ENCODE measurements around the gene RRP15. TPM values are rescaled to one million over a fixed set of nuclear protein-coding genes. Genes with fewer than 3 reads are reported as not detected.

The RRP15 gene
- total and polyA plus RNA-seq, 8 donors, result 1.9 to 11.6 (median 5.8) TPM

GRCh38 chr1:218304281-218305039 lies 19.4 kb downstream of the RRP15 start:
- intact Hi-C loops (cut with DNase I), result no loop called here
- no peak for TF ChIP-seq CTCF (IDR thresholded peaks at IDR 0.05)
- no peaks in the 10 kb centered on the region for H3K9me3 ChIP-seq
- DNase-seq (no peak), ATAC-seq (no peak), FAIRE-seq (no peak)
- no peaks in the 10 kb centered on the region for H3K27me3 ChIP-seq
- H3K27ac ChIP-seq, result no peak overlapping the region
- peaks cover 2 to 10% (median 6%) of the 10 kb centered on the region in 3 donors for H3K4me1 ChIP-seq
- peaks cover 0 to 4% (median 0%) of the 10 kb centered on the region in 3 donors for H3K36me3 ChIP-seq
- 76 to 80% methylated on average over 8 of the region's 8 CpGs for WGBS, 2 donors
- H3K4me3 ChIP-seq, result no peak overlapping the region

DNA sequence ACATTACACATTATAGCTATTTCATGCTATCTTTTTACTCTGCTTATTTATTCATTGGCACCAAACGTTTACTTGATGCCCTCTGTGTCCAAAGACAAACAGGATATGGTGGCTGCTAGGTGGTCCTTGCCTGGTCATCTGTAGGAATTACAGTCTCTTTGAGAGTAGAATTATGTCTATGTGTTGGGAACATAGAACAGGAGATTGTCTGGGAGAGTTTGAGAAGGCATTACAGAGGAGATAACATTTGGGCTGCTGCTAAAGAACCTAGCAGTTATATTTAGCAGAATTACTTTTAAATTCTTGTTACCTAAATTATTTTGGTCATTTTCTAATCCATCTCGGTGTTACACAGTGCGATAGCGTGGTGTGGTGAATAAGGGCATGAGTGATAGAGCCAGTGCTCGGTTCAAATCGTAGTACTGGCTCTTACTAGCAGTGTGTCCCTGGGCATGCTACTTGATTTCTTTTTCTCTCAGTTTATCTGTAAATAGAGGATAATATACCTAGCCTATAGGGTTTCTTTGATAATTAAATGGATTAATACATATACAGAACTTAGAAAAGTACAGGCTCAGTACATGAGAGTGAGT lies 20.5 kb downstream of the RRP15 start:
- 86 to 91% methylated on average over 6 of the region's 6 CpGs for WGBS, 2 donors
- Histone ChIP-seq H3K9me3 (no peaks in the 10 kb centered on the region), H3K27me3 (no peaks in the 10 kb centered on the region), H3K4me1 (peaks cover 2 to 7% (median 6%) of the 10 kb centered on the region in 3 donors), H3K36me3 (peaks cover 0 to 4% (median 0%) of the 10 kb centered on the region in 3 donors), H3K27ac (no peak overlapping the region), H3K4me3 (no peak overlapping the region)
- TF ChIP-seq CTCF (IDR thresholded peaks at IDR 0.05), result no peak
- ATAC-seq (no peak), FAIRE-seq (no peak), DNase-seq (no peak)
- intact Hi-C loops (cut with DNase I), result no loop called here

- TF ChIP-seq CTCF (IDR thresholded peaks at IDR 0.05), result no peak
- 93 to 95% methylated on average over 2 of the region's 2 CpGs for WGBS, 2 donors
- H3K9me3 ChIP-seq, result no peaks in the 10 kb centered on the region
- DNase-seq (no peak), FAIRE-seq (no peak), ATAC-seq (no peak)
- H3K36me3 ChIP-seq, result peaks cover 0 to 4% (median 0%) of the 10 kb centered on the region in 3 donors
- H3K27ac ChIP-seq, result no peak overlapping the region
- no peaks in the 10 kb centered on the region for H3K4me1 ChIP-seq
- intact Hi-C loops (cut with DNase I), result no loop called here
- no peak overlapping the region for H3K4me3 ChIP-seq
- no peaks in the 10 kb centered on the region for H3K27me3 ChIP-seq
Measured at GRCh38 chr1:218312509-218312908, 27.4 kb downstream of the RRP15 start.

GRCh38 chr1:218314316-218314715 lies 29.2 kb downstream of the RRP15 start:
- 90 to 98% methylated on average over 3 of the region's 3 CpGs for WGBS, 2 donors
- no peaks in the 10 kb centered on the region for H3K27me3 ChIP-seq
- intact Hi-C loops (cut with DNase I), result no loop called here
- DNase-seq (no peak), ATAC-seq (no peak), FAIRE-seq (no peak)
- H3K27ac ChIP-seq, result no peak overlapping the region
- no peaks in the 10 kb centered on the region for H3K36me3 ChIP-seq
- no peaks in the 10 kb centered on the region for H3K4me1 ChIP-seq
- no peak overlapping the region for H3K4me3 ChIP-seq
- no peak for TF ChIP-seq CTCF (IDR thresholded peaks at IDR 0.05)
- no peaks in the 10 kb centered on the region for H3K9me3 ChIP-seq

DNA sequence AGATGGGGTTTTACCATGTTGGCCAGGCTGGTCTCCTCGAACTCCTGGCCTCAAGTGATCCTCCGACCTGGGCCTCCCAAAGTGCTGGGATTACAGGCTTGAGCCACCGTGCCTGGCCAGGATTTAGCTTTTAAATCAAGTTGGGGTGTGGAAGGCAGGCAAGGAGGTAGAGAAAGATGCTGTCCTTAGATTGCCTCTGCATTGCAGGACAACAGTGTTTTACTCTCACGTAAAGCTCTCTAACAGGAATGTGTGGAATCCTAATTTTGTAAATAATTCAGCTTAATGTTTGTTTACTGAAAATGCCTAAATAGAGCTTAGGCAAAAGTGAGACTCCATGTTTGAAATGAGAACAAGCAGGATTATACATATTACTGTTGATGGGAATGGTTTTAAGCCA lies 30.5 kb downstream of the RRP15 start:
- FAIRE-seq, result no peak

More for the DNA sequence above, 30.5 kb downstream of the RRP15 start:
- Histone ChIP-seq H3K4me3 (no peak overlapping the region), H3K27me3 (no peaks in the 10 kb centered on the region), H3K27ac (no peak overlapping the region), H3K4me1 (no peaks in the 10 kb centered on the region), H3K9me3 (no peaks in the 10 kb centered on the region), H3K36me3 (no peaks in the 10 kb centered on the region)
- ATAC-seq (no peak), DNase-seq (no peak)
- TF ChIP-seq CTCF (IDR thresholded peaks at IDR 0.05), result no peak
- intact Hi-C loops (cut with DNase I), result no loop called here
- 86 to 89% methylated on average over 4 of the region's 4 CpGs for WGBS, 2 donors

Measured in pancreas (tissue), 10 donors.